H1 (cell line): ENCODE data around the gene NUAK1. TPM values are rescaled to one million over a fixed set of nuclear protein-coding genes. Genes with fewer than 3 reads are reported as not detected.

Experiments
- CTCF ChIA-PET: fragments of 300-600 bp; sonication (Branson Sonifier 250); formaldehyde crosslinking; loops from one replicate; lab custom pipeline; 2021; ENCODE audit not compliant: partially characterized antibody; lab: Charles Lee
- POLR2A ChIA-PET: fragments of 300-600 bp; sonication (Branson Sonifier 250); formaldehyde crosslinking; loops from one replicate; lab custom pipeline; 2021; ENCODE audit warnings: inconsistent platforms; ENCODE audit not compliant: partially characterized antibody; lab: Charles Lee
- DNase-seq, 2 experiments: peaks; one replicate each; pipeline versions ENCODE4 v3.0.0 to v3.0.0-alpha.2; 2010 to 2022; ENCODE audit warnings: low spot score in 2 of 2, low read depth in 1 of 2, mixed read lengths in 1 of 2
- FAIRE-seq: peaks from 2 replicates; lab custom pipeline; 2011; peaks lifted over from hg19 to GRCh38; lab: Jason Lieb, UNC
- H2AFZ ChIP-seq: 2 replicates; pipeline ENCODE4 v1.8.1; 2012; ENCODE audit warnings: low read length, inconsistent platforms
- H2AK5ac ChIP-seq: 2 replicates; pipeline ENCODE4 v1.6.1; 2013; ENCODE audit warnings: low read depth, low read length
- H2BK120ac ChIP-seq: replicated peaks from 2 replicates; pipeline ENCODE3; 2013; ENCODE audit warnings: low read depth, low read length, inconsistent platforms
- H2BK12ac ChIP-seq: 2 replicates; pipeline ENCODE4 v1.6.1; 2013; ENCODE audit warnings: low read depth, low read length
- H2BK15ac ChIP-seq: 2 replicates; pipeline ENCODE4 v1.6.1; 2013; ENCODE audit warnings: low read length
- H2BK20ac ChIP-seq: 2 replicates; pipeline ENCODE4 v1.6.1; 2013; ENCODE audit warnings: low read length
- H2BK5ac ChIP-seq: 2 replicates; pipeline ENCODE4 v1.6.1; 2013; ENCODE audit warnings: low read depth, low read length
- H3K14ac ChIP-seq: 2 replicates; pipeline ENCODE4 v1.6.1; 2013; ENCODE audit warnings: inconsistent platforms; ENCODE audit not compliant: insufficient read length
- H3K18ac ChIP-seq: 2 replicates; pipeline ENCODE4 v1.6.1; 2013; ENCODE audit warnings: low read length; ENCODE audit errors: extremely low read depth
- H3K23ac ChIP-seq: 2 replicates; pipeline ENCODE4 v1.6.1; 2013; ENCODE audit warnings: inconsistent platforms; ENCODE audit not compliant: insufficient read length
- H3K23me2 ChIP-seq: 2 replicates; pipeline ENCODE4 v1.6.1; 2013; ENCODE audit warnings: low read depth, low read length
- H3K27ac ChIP-seq: 2 replicates; pipeline ENCODE4 v1.6.1; 2011; ENCODE audit warnings: low read depth, low read length, inconsistent platforms
- H3K27me3 ChIP-seq, 4 experiments: replicated peaks in 1 of 4; 1 replicate in 1 of 4; 2 replicates in 3 of 4; pipeline versions ENCODE4 v1.6.1 to v1.8.1; 2011 to 2013; ENCODE audit warnings: low read length in 3 of 4, mild to moderate bottlenecking in 3 of 4, inconsistent platforms in 2 of 4, mixed read lengths in 2 of 4, moderate library complexity in 1 of 4; ENCODE audit not compliant: control insufficient read depth in 3 of 4, insufficient read depth in 3 of 4; ENCODE audit errors: extremely low read depth in 1 of 4
- H3K36me3 ChIP-seq, 4 experiments: 2 replicates each; pipeline versions ENCODE4 v1.6.1 to v1.8.1; 2011 to 2013; ENCODE audit warnings: mild to moderate bottlenecking in 4 of 4, low read length in 3 of 4, moderate library complexity in 2 of 4, control low read depth in 1 of 4, inconsistent platforms in 1 of 4; ENCODE audit not compliant: insufficient read depth in 4 of 4, control insufficient read depth in 2 of 4
- H3K4ac ChIP-seq: replicated peaks from 2 replicates; pipeline ENCODE3; 2013; ENCODE audit warnings: low read length, low read depth, mixed read lengths, inconsistent platforms; ENCODE audit not compliant: insufficient read length
- H3K4me1 ChIP-seq, 4 experiments: replicated peaks in 1 of 4; 1 replicate in 1 of 4; 2 replicates in 3 of 4; pipeline versions ENCODE4 v1.6.1 to v1.8.1; 2011 to 2013; ENCODE audit warnings: low read length in 3 of 4, inconsistent platforms in 2 of 4, mixed read lengths in 1 of 4; ENCODE audit not compliant: insufficient read depth in 4 of 4, control insufficient read depth in 3 of 4
- H3K4me2 ChIP-seq, 2 experiments: 2 replicates each; pipeline versions ENCODE4 v1.6.1 to v1.8.1; 2011 to 2013; ENCODE audit warnings: low read depth in 2 of 2, low read length in 2 of 2, control low read depth in 1 of 2, inconsistent platforms in 1 of 2, mild to moderate bottlenecking in 1 of 2; ENCODE audit not compliant: insufficient read depth in 1 of 2
- H3K4me3 ChIP-seq, 4 experiments: fragments of 200-600, 300-600 bp in 1 of 4; sonication (generic), shearing (Covaris generic), sonication (Bioruptor Twin) in 1 of 4; 2 replicates each; pipeline versions ENCODE4 v1.5.1 to v1.8.1; 2011 to 2016; ENCODE audit warnings: low read length in 4 of 4, low read depth in 3 of 4, control low read depth in 2 of 4, inconsistent platforms in 2 of 4, mild to moderate bottlenecking in 2 of 4, mixed read lengths in 1 of 4, moderate library complexity in 1 of 4; ENCODE audit not compliant: insufficient read depth in 2 of 4; ENCODE audit errors: extremely low read depth in 1 of 4
- H3K56ac ChIP-seq: replicated peaks from 2 replicates; pipeline ENCODE3; 2013; ENCODE audit warnings: low read depth, mild to moderate bottlenecking, mixed read lengths, low read length, inconsistent platforms; ENCODE audit not compliant: insufficient read length
- H3K79me1 ChIP-seq: 2 replicates; pipeline ENCODE4 v1.6.1; 2013; ENCODE audit warnings: low read depth, low read length, control low read depth
- H3K79me2 ChIP-seq, 2 experiments: 2 replicates each; pipeline versions ENCODE4 v1.6.1 to v1.8.1; 2012 to 2013; ENCODE audit warnings: low read length in 2 of 2, mild to moderate bottlenecking in 2 of 2, inconsistent platforms in 1 of 2; ENCODE audit not compliant: insufficient read depth in 2 of 2, control insufficient read depth in 1 of 2
- H3K9ac ChIP-seq, 4 experiments: replicated peaks in 1 of 4; 1 replicate in 1 of 4; 2 replicates in 3 of 4; pipeline versions ENCODE4 v1.6.1 to v1.8.1; 2011 to 2013; ENCODE audit warnings: low read depth in 3 of 4, low read length in 3 of 4, control low read depth in 2 of 4, mild to moderate bottlenecking in 2 of 4, moderate library complexity in 2 of 4, inconsistent platforms in 1 of 4; ENCODE audit errors: extremely low read depth in 1 of 4
- H3K9me3 ChIP-seq, 2 experiments: 2 replicates each; pipeline versions ENCODE4 v1.6.1 to v1.8.1; 2012 to 2013; ENCODE audit warnings: mild to moderate bottlenecking in 2 of 2, moderate library complexity in 2 of 2, control low read depth in 1 of 2, inconsistent platforms in 1 of 2, low read depth in 1 of 2, low read length in 1 of 2, mixed read lengths in 1 of 2; ENCODE audit not compliant: insufficient read depth in 2 of 2
- H4K20me1 ChIP-seq, 2 experiments: replicated peaks in 1 of 2; 2 replicates each; pipeline versions ENCODE3 to v1.8.1; 2011 to 2013; ENCODE audit warnings: inconsistent platforms in 2 of 2, low read length in 2 of 2, mild to moderate bottlenecking in 1 of 2; ENCODE audit not compliant: insufficient read depth in 2 of 2, control insufficient read depth in 1 of 2
- H4K5ac ChIP-seq: 2 replicates; pipeline ENCODE4 v1.6.1; 2013; ENCODE audit warnings: low read length, low read depth, mixed read lengths, inconsistent platforms; ENCODE audit not compliant: insufficient read length
- H4K8ac ChIP-seq: 2 replicates; pipeline ENCODE4 v1.8.0; 2013; ENCODE audit warnings: mild to moderate bottlenecking, moderate library complexity, low read length, inconsistent platforms; ENCODE audit not compliant: insufficient read depth; ENCODE audit errors: extremely low read depth
- H4K91ac ChIP-seq: replicated peaks from 2 replicates; pipeline ENCODE3; 2013; ENCODE audit warnings: low read length, mixed read lengths, inconsistent platforms; ENCODE audit not compliant: insufficient read length
- CREB1 ChIP-seq: IDR thresholded peaks from 2 replicates; pipeline ENCODE4 v1.6.1; 2012; ENCODE audit warnings: inconsistent platforms
- HDAC6 ChIP-seq: IDR thresholded peaks from one replicate; pipeline ENCODE4 v1.7.1; 2012; ENCODE audit warnings: low read depth, mild to moderate bottlenecking, inconsistent platforms, low read length, moderate library complexity
- JUND ChIP-seq: IDR thresholded peaks from 2 replicates; pipeline ENCODE4 v1.6.1; 2011; ENCODE audit warnings: mild to moderate bottlenecking, improper control_type of control experiment, low read length
- SIX5 ChIP-seq: IDR thresholded peaks from 2 replicates; pipeline ENCODE4 v1.6.1; 2011; ENCODE audit warnings: mild to moderate bottlenecking, low read depth, low read length
- WGBS, 2 experiments: shearing (Covaris generic) in 1 of 2; methylation state at CpG; one replicate each; pipeline versions ENCODE4 v1.1.6 to v1.1.7; 2013 to 2015; ENCODE audit warnings: low lambda C conversion rate in 2 of 2, mixed read lengths in 2 of 2, inconsistent platforms in 1 of 2, low coverage in 1 of 2, missing lambda C conversion rate in 1 of 2; ENCODE audit not compliant: insufficient replicate concordance in 2 of 2, insufficient coverage in 1 of 2, insufficient read length in 1 of 2; ENCODE audit errors: extremely low coverage in 1 of 2, missing lambda C conversion rate in 1 of 2; 5-methylcytosine and 5-hydroxymethylcytosine counted together
- polyA plus RNA-seq, 7 experiments: library from polyadenylated mRNA; depleted of rRNA in 3 of 7; stranded (reverse) in 5 of 7; unstranded in 2 of 7; fragments of >200 nt in 5 of 7; fragments of 200-250 nt in 2 of 7; gene quantifications; 1 replicate in 5 of 7; 2 replicates in 1 of 7; 4 replicates in 1 of 7; pipeline versions ENCODE4 v1.2.1 to v1.2.3, GENCODE V29; 2011 to 2013; ENCODE audit warnings: missing spikeins in 2 of 7, mixed read lengths in 2 of 7
- total RNA-seq: library from RNA; stranded (reverse); fragmentation: NEBNext Ultra II Directional; extraction: Animal tissue kit (Norgen Biotek cat#: 25700); gene quantifications from 2 replicates; pipeline ENCODE4 v1.2.1, GENCODE V29; 2021
- TF ChIP-seq, protein P1 (sequence below): IDR thresholded peaks from 2 replicates; pipeline ENCODE4 v1.6.1; 2012; ENCODE audit warnings: low read length, inconsistent platforms

NUAK1 gene
- total and polyA plus RNA-seq, 2 of the 8 experiments (the other 6 are each of a cell fraction or from before 2014, with no cell fraction given): 6.7 to 18.2 TPM

DNA sequence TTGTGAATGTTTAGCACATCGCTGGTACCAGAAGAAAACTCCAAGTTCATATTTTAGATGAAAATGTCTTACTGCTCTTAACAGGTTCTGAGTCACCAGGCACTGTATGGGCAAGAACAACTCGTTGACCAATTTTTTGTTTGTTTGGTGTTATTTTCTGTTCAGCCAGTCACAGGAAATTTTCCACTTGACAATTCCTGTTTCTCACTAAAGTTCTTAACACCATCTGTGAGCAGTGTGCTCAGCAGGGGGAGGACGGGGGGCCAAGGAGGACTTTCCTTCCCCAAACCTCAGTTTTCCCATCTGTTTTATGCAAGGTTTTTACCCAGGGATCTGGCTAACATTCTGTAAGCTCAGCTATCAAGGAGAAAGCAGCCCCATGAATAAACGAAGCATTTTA, 3.0 kb downstream of the NUAK1 start:
- Histone ChIP-seq H2BK20ac (no peak overlapping the region), H3K23me2 (peaks cover 16% of the 10 kb centered on the region), H3K79me2 (peaks cover 0 to 81% of the 10 kb centered on the region in 2 experiments; a peak in 2 of 4 replicates), H4K20me1 (no peaks in the 10 kb centered on the region), H3K79me1 (peaks cover 7% of the 10 kb centered on the region; the same call in 1 of the 2 replicates), H3K56ac (no peak overlapping the region), H3K4me1 (peaks cover 35 to 62% (median 41%) of the 10 kb centered on the region in 4 experiments), H3K9me3 (no peaks in the 10 kb centered on the region), H3K14ac (no peak overlapping the region), H2BK15ac (no peak overlapping the region), H4K5ac (peak overlapping the region; percentile 34), H2AFZ (no peak overlapping the region), H2AK5ac (0 out of 2 replicates have a peak overlapping the region, but pooled peaks have one; percentile 2), H4K8ac (no peak overlapping the region), H4K91ac (peak overlapping the region; percentile 39), H3K36me3 (no peaks in the 10 kb centered on the region), H2BK120ac (peak overlapping the region; percentile 60), H3K27ac (no peak overlapping the region), H3K9ac (no peak overlapping the region), H3K4me2 (peak overlapping the region; percentile 43 to 87; a peak in 3 of 4 replicates), H3K23ac (no peak overlapping the region), H3K18ac (0 out of 2 replicates have a peak overlapping the region, but pooled peaks have one; percentile 21), H2BK5ac (no peak overlapping the region; the same call in 1 of the 2 replicates), H3K4ac (no peak overlapping the region), H3K4me3 (peak overlapping the region in 1 of 4 experiments; percentile 19; a peak in 2 of 8 replicates), H3K27me3 (peaks cover 0 to 7% (median 0%) of the 10 kb centered on the region in 4 experiments; a peak in 1 of 7 replicates), H2BK12ac (peak overlapping the region; percentile 89; the same call in 1 of the 2 replicates)
- TF ChIP-seq JUND (no peak), CREB1 (no peak), SIX5 (no peak), HDAC6 (no peak)
- TF ChIP-seq, protein P1, sequence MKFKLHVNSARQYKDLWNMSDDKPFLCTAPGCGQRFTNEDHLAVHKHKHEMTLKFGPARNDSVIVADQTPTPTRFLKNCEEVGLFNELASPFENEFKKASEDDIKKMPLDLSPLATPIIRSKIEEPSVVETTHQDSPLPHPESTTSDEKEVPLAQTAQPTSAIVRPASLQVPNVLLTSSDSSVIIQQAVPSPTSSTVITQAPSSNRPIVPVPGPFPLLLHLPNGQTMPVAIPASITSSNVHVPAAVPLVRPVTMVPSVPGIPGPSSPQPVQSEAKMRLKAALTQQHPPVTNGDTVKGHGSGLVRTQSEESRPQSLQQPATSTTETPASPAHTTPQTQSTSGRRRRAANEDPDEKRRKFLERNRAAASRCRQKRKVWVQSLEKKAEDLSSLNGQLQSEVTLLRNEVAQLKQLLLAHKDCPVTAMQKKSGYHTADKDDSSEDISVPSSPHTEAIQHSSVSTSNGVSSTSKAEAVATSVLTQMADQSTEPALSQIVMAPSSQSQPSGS: no peak
- FAIRE-seq: no peak
- ChIA-PET CTCF (interaction anchor here (0.6 to 6.5 kb wide), 35 partner anchors 9 to 718 kb away, joined by 3 to 79 read pairs (median 4); no protein-coding TSS in a partner anchor), POLR2A (interaction anchor here (0.6 to 1.2 kb wide), 5 partner anchors 13 to 656 kb away, joined by 3 to 5 read pairs (median 3); no protein-coding TSS in a partner anchor)
- 32% methylated on average over 4 of the region's 4 CpGs; no CpG with 5 or more reads in 1 of the 2 experiments for WGBS, 2 experiments
- DNase-seq: no peak
